NT2/D1 (cell line): ENCODE results near the gene MX2.

Source experiments
- DNase-seq: peaks from one replicate; pipeline ENCODE4 v3.0.0-alpha.2; 2011; ENCODE audit warnings: low read depth, low spot score
- H3K27me3 ChIP-seq: 2 replicates; pipeline ENCODE4 v1.6.0; 2011; ENCODE audit warnings: mild to moderate bottlenecking; ENCODE audit not compliant: insufficient read length, insufficient read depth
- H3K36me3 ChIP-seq: 2 replicates; pipeline ENCODE4 v1.6.1; 2011; ENCODE audit warnings: mild to moderate bottlenecking, low read length, mixed read lengths; ENCODE audit not compliant: insufficient read depth, insufficient read length
- H3K4me1 ChIP-seq: 2 replicates; pipeline ENCODE4 v1.5.1; 2011; ENCODE audit not compliant: insufficient read depth, insufficient read length
- H3K4me3 ChIP-seq: 2 replicates; pipeline ENCODE4 v1.5.1; 2011; ENCODE audit warnings: low read depth; ENCODE audit not compliant: insufficient read length
- H3K9ac ChIP-seq: 2 replicates; pipeline ENCODE4 v1.6.0; 2011; ENCODE audit warnings: low read depth; ENCODE audit not compliant: insufficient read length
- H3K9me3 ChIP-seq: 2 replicates; pipeline ENCODE4 v1.5.1; 2011; ENCODE audit warnings: mild to moderate bottlenecking, low read length; ENCODE audit not compliant: insufficient read depth
- SUZ12 ChIP-seq: IDR thresholded peaks from 2 replicates; pipeline ENCODE4 v1.6.1; 2011; ENCODE audit not compliant: insufficient read length, insufficient read depth; ENCODE audit errors: extremely low read depth
- YY1 ChIP-seq: IDR thresholded peaks from 2 replicates; pipeline ENCODE4 v1.6.1; 2011; ENCODE audit not compliant: insufficient read length, insufficient read depth
- ZNF274 ChIP-seq: IDR thresholded peaks from 2 replicates; pipeline ENCODE4 v1.6.1; 2011; ENCODE audit warnings: mild to moderate bottlenecking, low read depth, low read length

MX2 gene

DNA sequence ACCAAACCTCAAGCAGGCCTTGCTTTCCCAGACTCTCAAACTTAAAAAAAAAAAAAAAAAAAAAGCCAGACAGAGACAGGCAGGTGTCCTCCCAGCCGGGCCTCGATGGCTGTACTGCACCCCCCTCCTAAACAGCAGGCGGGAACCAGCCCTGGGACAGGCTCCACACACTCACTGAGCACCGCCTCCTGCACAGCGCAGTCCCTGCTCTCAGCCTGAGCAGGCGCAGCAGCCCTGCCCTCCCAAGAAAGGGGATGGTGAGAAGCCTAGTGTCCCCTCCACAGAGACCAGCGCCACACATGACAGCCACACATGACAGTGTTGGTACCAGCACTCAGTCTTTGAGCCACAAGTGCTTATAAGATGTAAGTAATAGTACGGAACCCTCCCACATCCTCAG lies 11.9 kb downstream of the MX2 start:
- H3K4me1 ChIP-seq: peaks cover 5% of the 10 kb centered on the region
- no peak overlapping the region for H3K9ac ChIP-seq
- no peaks in the 10 kb centered on the region for H3K27me3 ChIP-seq
- H3K36me3 ChIP-seq: peaks cover 13% of the 10 kb centered on the region
- no peak for DNase-seq
- TF ChIP-seq YY1 (no peak), ZNF274 (no peak), SUZ12 (no peak)
- no peak overlapping the region for H3K4me3 ChIP-seq
- H3K9me3 ChIP-seq: no peaks in the 10 kb centered on the region

DNA sequence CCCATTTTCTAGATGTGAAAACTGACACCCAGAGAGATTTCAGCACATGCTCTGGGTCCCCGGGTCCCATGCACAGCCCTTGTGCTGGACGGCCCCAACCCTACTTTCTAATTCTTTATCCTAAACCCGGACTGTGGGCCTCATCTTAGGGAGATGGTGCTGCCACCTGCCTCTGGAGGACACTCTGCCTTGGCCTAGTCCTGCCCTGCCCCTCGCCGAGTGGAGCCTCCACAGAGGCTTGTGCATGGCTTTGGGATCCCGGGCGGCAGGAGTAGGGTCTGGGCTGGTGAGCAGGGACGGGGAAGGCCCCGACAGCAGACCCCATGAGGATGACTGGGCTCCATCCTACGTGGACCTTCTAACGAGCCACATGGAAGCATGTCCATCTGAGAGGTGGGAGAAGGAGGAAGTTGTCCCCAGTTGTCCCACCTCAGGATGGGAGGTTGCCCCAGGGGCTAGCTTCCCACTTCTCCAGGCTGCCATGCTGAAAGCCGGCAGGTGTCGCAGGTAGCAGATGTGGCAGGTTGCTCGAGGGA lies 12.4 kb downstream of the MX2 start:
- H3K36me3 ChIP-seq: peaks cover 17% of the 10 kb centered on the region
- H3K9ac ChIP-seq: no peak overlapping the region
- H3K4me3 ChIP-seq: no peak overlapping the region
- DNase-seq: no peak
- no peak for TF ChIP-seq SUZ12
- no peak for TF ChIP-seq ZNF274
- no peak for TF ChIP-seq YY1
- no peaks in the 10 kb centered on the region for H3K9me3 ChIP-seq
- no peaks in the 10 kb centered on the region for H3K27me3 ChIP-seq
- H3K4me1 ChIP-seq: peaks cover 5% of the 10 kb centered on the region

GRCh38 chr21:41374867-41375533 lies 13.2 kb downstream of the MX2 start:
- DNase-seq: no peak
- TF ChIP-seq ZNF274: no peak

DNA sequence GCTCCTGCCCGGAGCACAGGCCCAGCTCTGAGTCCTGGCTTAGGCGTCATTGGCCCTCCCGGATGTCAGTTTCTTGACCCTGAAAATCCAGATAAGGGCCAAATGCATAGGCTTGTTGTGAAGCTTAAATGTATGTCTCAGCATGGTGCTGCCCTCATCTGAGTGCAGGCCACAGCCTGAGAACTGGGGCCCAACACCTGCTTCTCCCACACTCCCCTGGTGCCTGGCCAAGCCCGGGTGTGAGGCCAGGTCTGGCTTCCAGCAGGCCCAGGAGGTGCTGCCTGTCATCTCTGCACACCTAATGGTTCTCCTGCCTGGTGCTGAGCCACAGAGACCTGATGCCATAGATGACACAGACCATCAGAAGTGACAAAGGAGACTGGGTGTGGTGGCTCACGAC lies 14.0 kb downstream of the MX2 start:
- Histone ChIP-seq H3K27me3 (no peaks in the 10 kb centered on the region), H3K9me3 (no peaks in the 10 kb centered on the region; the same call in 1 of the 2 replicates), H3K4me3 (no peak overlapping the region), H3K36me3 (peaks cover 32% of the 10 kb centered on the region), H3K9ac (no peak overlapping the region), H3K4me1 (peaks cover 7% of the 10 kb centered on the region)
- DNase-seq: no peak
- no peak for TF ChIP-seq ZNF274
- no peak for TF ChIP-seq SUZ12
- no peak for TF ChIP-seq YY1

More at GRCh38 chr21:41374867-41375533, 13.2 kb downstream of the MX2 start:
- Histone ChIP-seq H3K9me3 (no peaks in the 10 kb centered on the region), H3K36me3 (peaks cover 24% of the 10 kb centered on the region), H3K4me1 (peaks cover 5% of the 10 kb centered on the region), H3K27me3 (no peaks in the 10 kb centered on the region), H3K9ac (no peak overlapping the region), H3K4me3 (no peak overlapping the region)

- Histone ChIP-seq H3K27me3 (no peaks in the 10 kb centered on the region), H3K9ac (no peak overlapping the region), H3K36me3 (peaks cover 38% of the 10 kb centered on the region), H3K9me3 (peaks cover 10% of the 10 kb centered on the region; the same call in 1 of the 2 replicates), H3K4me1 (peaks cover 5% of the 10 kb centered on the region), H3K4me3 (no peak overlapping the region)
- no peak for TF ChIP-seq SUZ12
- no peak for TF ChIP-seq ZNF274
- no peak for TF ChIP-seq YY1
- DNase-seq: no peak
Observed at GRCh38 chr21:41377715-41378114, 15.9 kb downstream of the MX2 start.

DNA sequence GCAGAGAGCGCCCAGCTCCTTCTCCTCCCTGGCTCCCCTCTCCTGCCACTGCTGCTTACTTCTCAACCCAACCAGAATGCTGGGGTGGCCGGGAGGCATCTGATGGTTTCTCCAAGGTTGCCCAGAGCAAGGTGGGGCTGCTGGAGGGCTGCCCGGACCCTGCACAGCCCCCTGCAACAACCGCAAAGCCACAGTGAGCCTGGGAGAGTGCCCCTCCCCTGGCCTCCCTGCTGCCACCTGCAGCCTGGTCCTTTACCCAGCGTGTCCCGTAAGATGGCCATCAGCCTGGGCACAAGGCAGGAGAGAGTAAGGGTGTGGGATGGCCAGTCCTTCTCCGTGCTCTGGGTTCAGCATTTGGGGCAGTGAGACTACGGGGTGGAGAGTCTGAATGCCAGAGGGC lies 17.0 kb downstream of the MX2 start:
- Histone ChIP-seq H3K4me3 (no peak overlapping the region), H3K27me3 (no peaks in the 10 kb centered on the region), H3K9me3 (peaks cover 11% of the 10 kb centered on the region; the same call in 1 of the 2 replicates), H3K36me3 (peaks cover 40% of the 10 kb centered on the region), H3K9ac (no peak overlapping the region), H3K4me1 (peaks cover 2% of the 10 kb centered on the region)
- TF ChIP-seq YY1 (no peak), ZNF274 (no peak)
- no peak for DNase-seq

DNA sequence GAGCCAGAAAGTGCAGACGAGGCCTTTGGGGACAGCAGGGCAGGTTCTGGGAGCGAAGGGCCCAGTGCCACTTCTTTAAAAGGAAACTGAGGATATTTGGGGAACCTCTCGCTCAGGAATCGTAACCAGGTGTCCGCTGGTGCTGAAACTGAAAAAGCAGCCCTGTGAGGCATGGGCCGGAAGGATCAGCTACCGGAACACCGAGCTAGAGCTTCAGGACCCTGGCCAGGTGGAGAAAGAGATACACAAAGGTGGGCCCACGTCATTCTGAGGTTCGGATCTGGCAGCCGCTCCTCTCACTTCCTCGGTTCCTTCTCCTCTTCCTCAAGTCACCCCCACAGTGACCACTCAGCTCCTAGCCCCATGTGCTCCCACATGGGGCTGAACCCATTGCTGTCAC lies 18.1 kb downstream of the MX2 start:
- Histone ChIP-seq H3K36me3 (peaks cover 40% of the 10 kb centered on the region), H3K4me3 (no peak overlapping the region), H3K9ac (no peak overlapping the region), H3K9me3 (peaks cover 11% of the 10 kb centered on the region; the same call in 1 of the 2 replicates), H3K4me1 (peaks cover 2% of the 10 kb centered on the region), H3K27me3 (no peaks in the 10 kb centered on the region)
- TF ChIP-seq SUZ12 (no peak), ZNF274 (no peak), YY1 (no peak)
- no peak for DNase-seq

GRCh38 chr21:41381731-41382130 lies 19.9 kb downstream of the MX2 start:
- H3K4me3 ChIP-seq: no peak overlapping the region
- no peak for DNase-seq
- peaks cover 40% of the 10 kb centered on the region for H3K36me3 ChIP-seq
- H3K27me3 ChIP-seq: no peaks in the 10 kb centered on the region
- TF ChIP-seq ZNF274 (no peak), SUZ12 (no peak), YY1 (no peak)
- H3K9me3 ChIP-seq: peaks cover 11% of the 10 kb centered on the region; the same call in 1 of the 2 replicates
- peaks cover 2% of the 10 kb centered on the region for H3K4me1 ChIP-seq
- H3K9ac ChIP-seq: no peak overlapping the region
